ENCODE measurements around the gene PPP2R2C.

The PPP2R2C gene

GRCh38 chr4:6466756-6467381 lies 5.5 kb downstream of the PPP2R2C start:
- DNase-seq = no peak

- DNase-seq = no peak
Observed at GRCh38 chr4:6465955-6466354, 6.5 kb downstream of the PPP2R2C start.

GRCh38 chr4:6464842-6465588 lies 7.4 kb downstream of the PPP2R2C start:
- DNase-seq = no peak

- DNase-seq = no peak
Observed at GRCh38 chr4:6463311-6464289, 8.8 kb downstream of the PPP2R2C start.

- no peak for DNase-seq
Observed at GRCh38 chr4:6461301-6462165, 10.9 kb downstream of the PPP2R2C start.

- no peak for DNase-seq
Observed at GRCh38 chr4:6460876-6461275, 11.5 kb downstream of the PPP2R2C start.

- DNase-seq = no peak
Observed at GRCh38 chr4:6458528-6458927, 13.9 kb downstream of the PPP2R2C start.

- DNase-seq = no peak
Observed at GRCh38 chr4:6456450-6456849, 16.0 kb downstream of the PPP2R2C start.

- DNase-seq = no peak
Observed at GRCh38 chr4:6454112-6454910, 18.1 kb downstream of the PPP2R2C start.

- no peak for DNase-seq
Observed at GRCh38 chr4:6453688-6453990, 18.8 kb downstream of the PPP2R2C start.

GRCh38 chr4:6452897-6453687 lies 19.3 kb downstream of the PPP2R2C start:
- peak; percentile 30 for DNase-seq

- no peak for DNase-seq
Observed at GRCh38 chr4:6452116-6452896, 20.1 kb downstream of the PPP2R2C start.

- DNase-seq = no peak
Observed at GRCh38 chr4:6451309-6451708, 21.1 kb downstream of the PPP2R2C start.

GRCh38 chr4:6450709-6451108 lies 21.7 kb downstream of the PPP2R2C start:
- no peak for DNase-seq

- DNase-seq = no peak
Observed at GRCh38 chr4:6449746-6450369, 22.6 kb downstream of the PPP2R2C start.

GRCh38 chr4:6449335-6449734 lies 23.1 kb downstream of the PPP2R2C start:
- DNase-seq = no peak

GRCh38 chr4:6448476-6449170 lies 23.8 kb downstream of the PPP2R2C start:
- no peak for DNase-seq

GRCh38 chr4:6447672-6448171 lies 24.7 kb downstream of the PPP2R2C start:
- DNase-seq = no peak
